Mammary epithelial cell (primary cell): Measurements from ENCODE around the gene FLACC1.

Experiments
- CTCF ChIP-seq, 2 donors: IDR thresholded peaks in 1 of 2; conservative IDR thresholded peaks in 1 of 2; 2 replicates each; pipeline ENCODE4 v1.5.1; 2011 to 2012; ENCODE audit warnings: inconsistent platforms in 2 of 2, low read length in 2 of 2, mild to moderate bottlenecking in 2 of 2, control low read depth in 1 of 2, low read depth in 1 of 2; ENCODE audit not compliant: insufficient read depth in 1 of 2; ENCODE audit errors: extremely low read depth in 1 of 2
- EZH2 ChIP-seq: IDR thresholded peaks from 2 replicates; pipeline ENCODE4 v1.6.1; 2012; ENCODE audit warnings: low read length, inconsistent platforms, borderline replicate concordance

- TF ChIP-seq CTCF (conservative IDR thresholded peaks at IDR 0.05 in 1 of 2, IDR thresholded peaks at IDR 0.05 in 1 of 2; ENCODE audit: extremely low read depth in 1 of 2, insufficient read depth in 1 of 2, low read depth in 1 of 2, low read length in 2 of 2), result no peak
- no peak for TF ChIP-seq EZH2
These were observed 4.0 kb downstream of the FLACC1 start for GRCh38 chr2:201353116-201353515.
